SK-N-SH (cell line): ENCODE data around the gene STK32C. TPM values are rescaled to one million over a fixed set of nuclear protein-coding genes. Genes with fewer than 3 reads are reported as not detected.

Experiments
- CTCF ChIA-PET: fragments of 300-600, 350-600 bp; formaldehyde crosslinking; extraction: SDS; loops from one replicate; lab custom pipeline; 2021; lab: Yijun Ruan, JAX
- POLR2A ChIA-PET: fragments of 350-600 bp; sonication (Branson Sonifier 250); formaldehyde crosslinking; extraction: SDS; loops from one replicate; lab custom pipeline; 2020; ENCODE audit warnings: antibody characterized with exemption, inconsistent platforms; lab: Yijun Ruan, JAX
- DNase-seq: peaks from one replicate; pipeline ENCODE4 v3.0.0; 2012
- H2AFZ ChIP-seq: fragments of 200-600 bp; sonication (generic); 2 replicates; pipeline ENCODE4 v1.8.1; 2016; ENCODE audit warnings: antibody characterized with exemption, mild to moderate bottlenecking, low read depth
- H3F3A ChIP-seq: fragments of 200-600 bp; sonication (generic); replicated peaks from 2 replicates; pipeline ENCODE3; 2016; ENCODE audit warnings: antibody characterized with exemption, mild to moderate bottlenecking; ENCODE audit not compliant: insufficient read depth
- H3K27ac ChIP-seq, 2 experiments: fragments of 200-500 bp in 1 of 2; fragments of 200-600 bp in 1 of 2; sonication (Bioruptor generic) in 1 of 2; sonication (generic), shearing (Covaris generic) in 1 of 2; 2 replicates each; pipeline versions ENCODE4 v1.5.1 to v1.6.1; 2014 to 2016; ENCODE audit warnings: low read depth in 2 of 2, inconsistent platforms in 1 of 2, low read length in 1 of 2, mild to moderate bottlenecking in 1 of 2, mixed read lengths in 1 of 2
- H3K27me3 ChIP-seq: fragments of 200-600 bp; sonication (generic), shearing (Covaris generic); 2 replicates; pipeline ENCODE4 v1.6.1; 2016; ENCODE audit warnings: mixed run types; ENCODE audit not compliant: insufficient read depth
- H3K36me3 ChIP-seq, 2 experiments: fragments of 200-500 bp in 1 of 2; fragments of 200-600 bp in 1 of 2; sonication (Bioruptor generic) in 1 of 2; sonication (generic) in 1 of 2; replicated peaks in 1 of 2; 2 replicates each; pipeline versions ENCODE3 to v1.5.1; 2014 to 2016; ENCODE audit warnings: low read length in 1 of 2, mild to moderate bottlenecking in 1 of 2; ENCODE audit not compliant: insufficient read depth in 2 of 2, control insufficient read depth in 1 of 2
- H3K4me1 ChIP-seq, 2 experiments: fragments of 200-500 bp in 1 of 2; fragments of 200-600 bp in 1 of 2; sonication (Bioruptor generic) in 1 of 2; sonication (generic), shearing (Covaris generic) in 1 of 2; 2 replicates each; pipeline versions ENCODE4 v1.5.1 to v1.6.1; 2014 to 2016; ENCODE audit warnings: low read depth in 1 of 2, low read length in 1 of 2, mixed run types in 1 of 2; ENCODE audit not compliant: insufficient read depth in 2 of 2, control insufficient read depth in 1 of 2
- H3K4me2 ChIP-seq: fragments of 200-600 bp; sonication (generic), shearing (Covaris generic); 2 replicates; pipeline ENCODE4 v1.6.1; 2017; ENCODE audit warnings: mixed run types
- H3K4me3 ChIP-seq, 2 experiments: fragments of 200-500 bp in 1 of 2; fragments of 200-600 bp in 1 of 2; sonication (Bioruptor generic) in 1 of 2; sonication (generic), shearing (Covaris generic) in 1 of 2; 2 replicates each; pipeline versions ENCODE4 v1.5.1 to v1.8.1; 2014 to 2016; ENCODE audit warnings: low read depth in 2 of 2, inconsistent platforms in 1 of 2, low read length in 1 of 2, mild to moderate bottlenecking in 1 of 2, mixed read lengths in 1 of 2, moderate library complexity in 1 of 2
- H3K79me2 ChIP-seq: fragments of 200-600 bp; sonication (generic); 2 replicates; pipeline ENCODE4 v1.8.1; 2017; ENCODE audit warnings: mild to moderate bottlenecking; ENCODE audit not compliant: insufficient read depth
- H3K9ac ChIP-seq: fragments of 200-600 bp; sonication (generic); 2 replicates; pipeline ENCODE4 v1.6.1; 2017; ENCODE audit warnings: mixed run types
- H3K9me2 ChIP-seq: fragments of 200-600 bp; sonication (generic); 2 replicates; pipeline ENCODE4 v1.6.1; 2017; ENCODE audit warnings: mixed run types
- H3K9me3 ChIP-seq: fragments of 200-600 bp; sonication (generic); 2 replicates; pipeline ENCODE4 v1.6.1; 2017; ENCODE audit warnings: mixed run types, mild to moderate bottlenecking, moderate library complexity
- H4K20me1 ChIP-seq: fragments of 200-600 bp; sonication (generic); 2 replicates; pipeline ENCODE4 v1.6.1; 2017; ENCODE audit warnings: mild to moderate bottlenecking, mixed run types; ENCODE audit not compliant: insufficient read depth
- EP300 ChIP-seq, 2 experiments: IDR thresholded peaks; 2 replicates each; pipeline versions ENCODE4 v1.4.0 to v1.6.1; 2012; ENCODE audit warnings: borderline replicate concordance in 1 of 2, low read depth in 1 of 2, low read length in 1 of 2
- EZH2phosphoT487 ChIP-seq: fragments of 200-600 bp; sonication (generic); IDR thresholded peaks from 2 replicates; pipeline ENCODE4 v1.6.1; 2017; ENCODE audit warnings: low read depth, mixed run types, mild to moderate bottlenecking, antibody characterized with exemption, moderate library complexity, borderline replicate concordance
- FOSL2 ChIP-seq: IDR thresholded peaks from 2 replicates; pipeline ENCODE4 v1.4.0; 2012; ENCODE audit warnings: low read depth, mild to moderate bottlenecking, moderate library complexity, borderline replicate concordance
- FOXJ3 ChIP-seq: sonication (generic); formaldehyde crosslinking; IDR thresholded peaks from 2 replicates; pipeline ENCODE4 v1.5.1; 2020; ENCODE audit warnings: mild to moderate bottlenecking, missing genetic modification reagents
- FOXM1 ChIP-seq: IDR thresholded peaks from 2 replicates; pipeline ENCODE4 v1.4.0; 2012; ENCODE audit warnings: low read depth, mild to moderate bottlenecking
- GABPA ChIP-seq: IDR thresholded peaks from 2 replicates; pipeline ENCODE4 v1.4.0; 2012; ENCODE audit warnings: low read depth, mild to moderate bottlenecking
- GATA2 ChIP-seq: sonication (generic); formaldehyde crosslinking; IDR thresholded peaks from 2 replicates; pipeline ENCODE4 v1.5.0; 2020; ENCODE audit warnings: mild to moderate bottlenecking, missing genetic modification reagents
- JUND ChIP-seq: IDR thresholded peaks from 2 replicates; pipeline ENCODE4 v1.4.0; 2012
- MEF2A ChIP-seq: IDR thresholded peaks from 2 replicates; pipeline ENCODE4 v1.4.0; 2012; ENCODE audit warnings: low read depth, borderline replicate concordance
- MXI1 ChIP-seq: IDR thresholded peaks from 2 replicates; pipeline ENCODE4 v1.6.1; 2012; ENCODE audit warnings: mild to moderate bottlenecking, low read depth, low read length, improper control_type of control experiment
- RAD21 ChIP-seq: IDR thresholded peaks from 2 replicates; pipeline ENCODE4 v1.6.1; 2012; ENCODE audit warnings: mild to moderate bottlenecking, low read length
- RCOR1 ChIP-seq: fragments of 150-350 bp; IDR thresholded peaks from 2 replicates; pipeline ENCODE4 v1.6.1; 2017; ENCODE audit warnings: antibody characterized with exemption, low read length
- RFX5 ChIP-seq: IDR thresholded peaks from 2 replicates; pipeline ENCODE4 v1.6.1; 2012; ENCODE audit warnings: mild to moderate bottlenecking, improper control_type of control experiment, low read length
- RXRA ChIP-seq: IDR thresholded peaks from 2 replicates; pipeline ENCODE4 v1.4.0; 2012; ENCODE audit warnings: low read depth, mild to moderate bottlenecking, borderline replicate concordance
- TAF1 ChIP-seq: IDR thresholded peaks from 2 replicates; pipeline ENCODE4 v1.6.1; 2012; ENCODE audit warnings: low read depth, mild to moderate bottlenecking, low read length, moderate library complexity, borderline replicate concordance
- WGBS: methylation state at CpG from one replicate; pipeline ENCODE4 v1.1.6; 2017; ENCODE audit warnings: low lambda C conversion rate; 5-methylcytosine and 5-hydroxymethylcytosine counted together
- polyA plus RNA-seq, 3 experiments: library from polyadenylated mRNA; depleted of rRNA; stranded (reverse); fragments of >200 nt; gene quantifications; 2 replicates each; pipeline ENCODE4 v1.2.3, GENCODE V29; 2012
- TF ChIP-seq, protein P1 (sequence below): IDR thresholded peaks from 2 replicates; pipeline ENCODE4 v1.6.1; 2012; ENCODE audit warnings: mild to moderate bottlenecking, low read depth, low read length, moderate library complexity
- TF ChIP-seq, protein P2 (sequence below): IDR thresholded peaks from 2 replicates; pipeline ENCODE4; 2012
- TF ChIP-seq, protein P3 (sequence below): IDR thresholded peaks from 2 replicates; pipeline ENCODE4 v1.4.0; 2012; ENCODE audit warnings: low read depth, borderline replicate concordance
- TF ChIP-seq, protein P4 (sequence below): IDR thresholded peaks from 2 replicates; pipeline ENCODE4 v1.4.0; 2012; ENCODE audit warnings: low read depth, borderline replicate concordance
- TF ChIP-seq, protein P5 (sequence below): fragments of 200-600 bp; sonication (generic); IDR thresholded peaks from 2 replicates; pipeline ENCODE4 v1.6.1; 2017; ENCODE audit warnings: antibody characterized with exemption, mild to moderate bottlenecking, moderate library complexity

The STK32C gene
- polyA plus RNA-seq, 1 of the 3 experiments (the other 2 are of a cell fraction), result 27.8 TPM

DNA sequence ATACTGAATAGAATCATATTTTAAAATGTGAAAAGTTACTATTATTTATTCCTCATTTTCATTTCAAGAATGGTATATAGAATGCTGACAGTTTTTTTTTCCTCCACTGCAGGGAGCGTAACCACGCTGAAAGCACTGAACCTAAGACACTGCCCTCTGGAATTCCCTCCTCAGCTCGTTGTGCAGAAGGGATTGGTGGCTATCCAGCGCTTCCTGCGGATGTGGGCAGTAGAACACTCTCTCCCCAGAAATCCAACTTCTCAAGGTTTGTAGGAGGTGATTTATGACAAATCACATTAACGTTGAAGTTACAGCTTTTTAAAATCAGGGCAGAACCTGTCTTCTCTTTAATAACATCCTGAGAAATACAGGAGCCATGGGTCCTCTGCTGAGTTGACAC lies 36.6 kb upstream of the STK32C start (continued):
- TF ChIP-seq, protein P1, sequence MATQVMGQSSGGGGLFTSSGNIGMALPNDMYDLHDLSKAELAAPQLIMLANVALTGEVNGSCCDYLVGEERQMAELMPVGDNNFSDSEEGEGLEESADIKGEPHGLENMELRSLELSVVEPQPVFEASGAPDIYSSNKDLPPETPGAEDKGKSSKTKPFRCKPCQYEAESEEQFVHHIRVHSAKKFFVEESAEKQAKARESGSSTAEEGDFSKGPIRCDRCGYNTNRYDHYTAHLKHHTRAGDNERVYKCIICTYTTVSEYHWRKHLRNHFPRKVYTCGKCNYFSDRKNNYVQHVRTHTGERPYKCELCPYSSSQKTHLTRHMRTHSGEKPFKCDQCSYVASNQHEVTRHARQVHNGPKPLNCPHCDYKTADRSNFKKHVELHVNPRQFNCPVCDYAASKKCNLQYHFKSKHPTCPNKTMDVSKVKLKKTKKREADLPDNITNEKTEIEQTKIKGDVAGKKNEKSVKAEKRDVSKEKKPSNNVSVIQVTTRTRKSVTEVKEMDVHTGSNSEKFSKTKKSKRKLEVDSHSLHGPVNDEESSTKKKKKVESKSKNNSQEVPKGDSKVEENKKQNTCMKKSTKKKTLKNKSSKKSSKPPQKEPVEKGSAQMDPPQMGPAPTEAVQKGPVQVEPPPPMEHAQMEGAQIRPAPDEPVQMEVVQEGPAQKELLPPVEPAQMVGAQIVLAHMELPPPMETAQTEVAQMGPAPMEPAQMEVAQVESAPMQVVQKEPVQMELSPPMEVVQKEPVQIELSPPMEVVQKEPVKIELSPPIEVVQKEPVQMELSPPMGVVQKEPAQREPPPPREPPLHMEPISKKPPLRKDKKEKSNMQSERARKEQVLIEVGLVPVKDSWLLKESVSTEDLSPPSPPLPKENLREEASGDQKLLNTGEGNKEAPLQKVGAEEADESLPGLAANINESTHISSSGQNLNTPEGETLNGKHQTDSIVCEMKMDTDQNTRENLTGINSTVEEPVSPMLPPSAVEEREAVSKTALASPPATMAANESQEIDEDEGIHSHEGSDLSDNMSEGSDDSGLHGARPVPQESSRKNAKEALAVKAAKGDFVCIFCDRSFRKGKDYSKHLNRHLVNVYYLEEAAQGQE, result no peak
- TF ChIP-seq RFX5, result no peak
- TF ChIP-seq, protein P2, sequence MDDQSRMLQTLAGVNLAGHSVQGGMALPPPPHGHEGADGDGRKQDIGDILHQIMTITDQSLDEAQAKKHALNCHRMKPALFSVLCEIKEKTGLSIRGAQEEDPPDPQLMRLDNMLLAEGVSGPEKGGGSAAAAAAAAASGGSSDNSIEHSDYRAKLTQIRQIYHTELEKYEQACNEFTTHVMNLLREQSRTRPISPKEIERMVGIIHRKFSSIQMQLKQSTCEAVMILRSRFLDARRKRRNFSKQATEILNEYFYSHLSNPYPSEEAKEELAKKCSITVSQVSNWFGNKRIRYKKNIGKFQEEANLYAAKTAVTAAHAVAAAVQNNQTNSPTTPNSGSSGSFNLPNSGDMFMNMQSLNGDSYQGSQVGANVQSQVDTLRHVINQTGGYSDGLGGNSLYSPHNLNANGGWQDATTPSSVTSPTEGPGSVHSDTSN, result no peak
- TF ChIP-seq MEF2A, result no peak
- TF ChIP-seq FOXJ3 (CRISPR knock-in tag), result no peak
- no peak for TF ChIP-seq GATA2 (CRISPR knock-in tag)
- TF ChIP-seq JUND, result no peak
- TF ChIP-seq MXI1, result no peak
- no peak for TF ChIP-seq RCOR1
- no peak for TF ChIP-seq FOSL2
- TF ChIP-seq EZH2phosphoT487, result no peak
- TF ChIP-seq RXRA, result no peak
- TF ChIP-seq, protein P3, sequence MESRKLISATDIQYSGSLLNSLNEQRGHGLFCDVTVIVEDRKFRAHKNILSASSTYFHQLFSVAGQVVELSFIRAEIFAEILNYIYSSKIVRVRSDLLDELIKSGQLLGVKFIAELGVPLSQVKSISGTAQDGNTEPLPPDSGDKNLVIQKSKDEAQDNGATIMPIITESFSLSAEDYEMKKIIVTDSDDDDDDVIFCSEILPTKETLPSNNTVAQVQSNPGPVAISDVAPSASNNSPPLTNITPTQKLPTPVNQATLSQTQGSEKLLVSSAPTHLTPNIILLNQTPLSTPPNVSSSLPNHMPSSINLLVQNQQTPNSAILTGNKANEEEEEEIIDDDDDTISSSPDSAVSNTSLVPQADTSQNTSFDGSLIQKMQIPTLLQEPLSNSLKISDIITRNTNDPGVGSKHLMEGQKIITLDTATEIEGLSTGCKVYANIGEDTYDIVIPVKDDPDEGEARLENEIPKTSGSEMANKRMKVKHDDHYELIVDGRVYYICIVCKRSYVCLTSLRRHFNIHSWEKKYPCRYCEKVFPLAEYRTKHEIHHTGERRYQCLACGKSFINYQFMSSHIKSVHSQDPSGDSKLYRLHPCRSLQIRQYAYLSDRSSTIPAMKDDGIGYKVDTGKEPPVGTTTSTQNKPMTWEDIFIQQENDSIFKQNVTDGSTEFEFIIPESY, result no peak

DNA sequence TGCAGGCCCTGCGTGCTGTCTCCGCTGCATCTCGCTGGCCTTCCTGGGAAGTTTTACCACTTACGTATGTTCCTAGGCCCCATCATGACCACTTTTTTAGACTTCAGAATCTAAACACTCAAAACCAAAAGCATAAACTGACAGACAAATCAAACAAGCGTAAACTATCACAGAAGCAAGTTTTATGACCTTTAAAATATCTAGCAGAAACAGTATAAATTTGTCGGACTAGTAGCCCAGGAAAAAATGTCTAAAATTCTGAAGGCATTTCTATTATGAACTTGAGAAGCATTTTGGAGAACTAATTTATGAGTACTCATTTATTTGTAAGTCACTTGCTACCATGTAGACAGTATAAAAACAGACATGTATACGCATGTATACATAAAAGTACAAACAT lies 34.8 kb upstream of the STK32C start:
- Histone ChIP-seq H2AFZ (no peak overlapping the region), H3K9me2 (no peaks in the 10 kb centered on the region), H3K79me2 (no peaks in the 10 kb centered on the region), H3K4me3 (no peak overlapping the region), H3K27ac (no peak overlapping the region), H4K20me1 (no peaks in the 10 kb centered on the region), H3F3A (no peaks in the 10 kb centered on the region), H3K36me3 (peaks cover 22 to 43% of the 10 kb centered on the region in 2 experiments), H3K9ac (no peak overlapping the region), H3K27me3 (no peaks in the 10 kb centered on the region), H3K4me2 (no peak overlapping the region), H3K4me1 (no peaks in the 10 kb centered on the region), H3K9me3 (no peaks in the 10 kb centered on the region)
- DNase-seq, result no peak
- CTCF ChIA-PET, result interaction anchor here (1.0 to 1.6 kb wide), 2 partner anchors 9 to 18 kb away, joined by 3 to 5 read pairs; no protein-coding TSS in a partner anchor
- 97% methylated on average over 7 of the region's 7 CpGs for WGBS
- TF ChIP-seq, protein P4, sequence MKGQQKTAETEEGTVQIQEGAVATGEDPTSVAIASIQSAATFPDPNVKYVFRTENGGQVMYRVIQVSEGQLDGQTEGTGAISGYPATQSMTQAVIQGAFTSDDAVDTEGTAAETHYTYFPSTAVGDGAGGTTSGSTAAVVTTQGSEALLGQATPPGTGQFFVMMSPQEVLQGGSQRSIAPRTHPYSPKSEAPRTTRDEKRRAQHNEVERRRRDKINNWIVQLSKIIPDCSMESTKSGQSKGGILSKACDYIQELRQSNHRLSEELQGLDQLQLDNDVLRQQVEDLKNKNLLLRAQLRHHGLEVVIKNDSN, result no peak
- TF ChIP-seq, protein P5, sequence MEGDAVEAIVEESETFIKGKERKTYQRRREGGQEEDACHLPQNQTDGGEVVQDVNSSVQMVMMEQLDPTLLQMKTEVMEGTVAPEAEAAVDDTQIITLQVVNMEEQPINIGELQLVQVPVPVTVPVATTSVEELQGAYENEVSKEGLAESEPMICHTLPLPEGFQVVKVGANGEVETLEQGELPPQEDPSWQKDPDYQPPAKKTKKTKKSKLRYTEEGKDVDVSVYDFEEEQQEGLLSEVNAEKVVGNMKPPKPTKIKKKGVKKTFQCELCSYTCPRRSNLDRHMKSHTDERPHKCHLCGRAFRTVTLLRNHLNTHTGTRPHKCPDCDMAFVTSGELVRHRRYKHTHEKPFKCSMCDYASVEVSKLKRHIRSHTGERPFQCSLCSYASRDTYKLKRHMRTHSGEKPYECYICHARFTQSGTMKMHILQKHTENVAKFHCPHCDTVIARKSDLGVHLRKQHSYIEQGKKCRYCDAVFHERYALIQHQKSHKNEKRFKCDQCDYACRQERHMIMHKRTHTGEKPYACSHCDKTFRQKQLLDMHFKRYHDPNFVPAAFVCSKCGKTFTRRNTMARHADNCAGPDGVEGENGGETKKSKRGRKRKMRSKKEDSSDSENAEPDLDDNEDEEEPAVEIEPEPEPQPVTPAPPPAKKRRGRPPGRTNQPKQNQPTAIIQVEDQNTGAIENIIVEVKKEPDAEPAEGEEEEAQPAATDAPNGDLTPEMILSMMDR, result no peak
- TF ChIP-seq FOXM1 (no peak), TAF1 (no peak), EP300 (IDR thresholded peaks at IDR 0.05; ENCODE audit: borderline replicate concordance in 1 of 2, low read depth in 1 of 2, low read length in 1 of 2) (no peak), GABPA (no peak), RAD21 (no peak)
- POLR2A ChIA-PET, result no interaction called here
